ENCODE data around the gene MYO9B. TPM values are rescaled to one million over a fixed set of nuclear protein-coding genes. Genes with fewer than 3 reads are reported as not detected.

Gene MYO9B
- total and polyA plus RNA-seq, 9 of the 15 experiments (the other 6 are each of a cell fraction or from before 2014, with no cell fraction given), result 2.4 to 77.6 (median 23.0) TPM

DNA sequence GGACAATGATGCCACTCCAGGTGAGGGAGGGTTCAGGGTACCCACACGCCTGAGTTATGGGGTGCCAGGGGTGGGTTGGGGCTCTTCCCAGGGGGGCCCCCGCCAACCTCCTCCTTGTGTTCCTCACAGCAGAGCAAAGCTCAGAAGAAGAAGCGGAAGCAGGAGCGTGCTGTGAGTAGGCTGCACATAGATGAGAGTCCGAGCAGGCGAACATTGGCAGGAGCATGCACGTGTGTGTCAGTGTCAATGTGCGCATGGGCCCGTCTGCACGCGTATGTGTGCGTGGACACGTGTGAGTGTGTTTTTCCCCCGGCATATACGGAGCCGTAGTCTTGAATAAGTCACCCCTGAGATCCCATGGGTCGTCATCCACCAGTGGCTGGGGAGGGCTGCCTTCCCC lies 127.1 kb downstream of the MYO9B start:
- no peaks in the 10 kb centered on the region for H3K9me3 ChIP-seq (replicated peaks; ENCODE audit: control insufficient read depth, insufficient read depth, low read depth, low read length)
- POLR2A ChIA-PET, result no interaction called here
- intact Hi-C loops (cut with micrococcal nuclease) (loop anchor here (10.0 kb wide), 1 partner anchor 128 kb away; the partner anchor contains the start of genes HAUS8 and MYO9B), in situ Hi-C loops (cut with MboI) (loop anchor here (5.0 kb wide), 1 partner anchor 75 kb away; no protein-coding TSS in a partner anchor)
- 80% methylated on average over 11 of the region's 17 CpGs for WGBS (ENCODE audit: insufficient coverage, low coverage, missing lambda C conversion rate)
- no peak overlapping the region for H3K27ac ChIP-seq (ENCODE audit: extremely low read depth, low read depth, low read length)
- BruUV-seq (replicated peaks), result no TSS peak
- H3K9me1 ChIP-seq (ENCODE audit: control insufficient read depth, insufficient read depth, low read length), result no peaks in the 10 kb centered on the region
- H4K20me1 ChIP-seq (replicated peaks; ENCODE audit: control insufficient read depth, insufficient read depth, low read length), result no peaks in the 10 kb centered on the region
- no peak overlapping the region for H2AFZ ChIP-seq (ENCODE audit: low read depth, low read length)
- no peak for ATAC-seq
- H3K4me1 ChIP-seq (replicated peaks in 1 of 2; ENCODE audit: control insufficient read depth in 2 of 2, insufficient read depth in 2 of 2, low read length in 2 of 2), result peaks cover 0 to 24% of the 10 kb centered on the region in 2 experiments; a peak in 1 of 5 replicates
- no peak for DNase-seq (ENCODE audit: extremely low read depth in 1 of 4, low spot score in 3 of 4)
- H3K79me2 ChIP-seq (ENCODE audit: control insufficient read depth, insufficient read depth, low read length), result no peaks in the 10 kb centered on the region
- FAIRE-seq, result no peak
- no peak overlapping the region for H3K4me2 ChIP-seq (ENCODE audit: insufficient read depth, low read length)
- CTCF ChIA-PET (ENCODE audit: low intra/inter-chr PET ratio), result interaction anchor here (0.6 kb wide), 1 partner anchor 92 kb away, joined by 3 read pairs; no protein-coding TSS in a partner anchor
- H3K9ac ChIP-seq (ENCODE audit: insufficient read depth in 1 of 2, low read depth in 2 of 2, low read length in 2 of 2), result 0 out of 4 replicates have a peak overlapping the region, but pooled peaks of 1 of the 2 experiments have one; percentile 26
- TF ChIP-seq, protein P1, sequence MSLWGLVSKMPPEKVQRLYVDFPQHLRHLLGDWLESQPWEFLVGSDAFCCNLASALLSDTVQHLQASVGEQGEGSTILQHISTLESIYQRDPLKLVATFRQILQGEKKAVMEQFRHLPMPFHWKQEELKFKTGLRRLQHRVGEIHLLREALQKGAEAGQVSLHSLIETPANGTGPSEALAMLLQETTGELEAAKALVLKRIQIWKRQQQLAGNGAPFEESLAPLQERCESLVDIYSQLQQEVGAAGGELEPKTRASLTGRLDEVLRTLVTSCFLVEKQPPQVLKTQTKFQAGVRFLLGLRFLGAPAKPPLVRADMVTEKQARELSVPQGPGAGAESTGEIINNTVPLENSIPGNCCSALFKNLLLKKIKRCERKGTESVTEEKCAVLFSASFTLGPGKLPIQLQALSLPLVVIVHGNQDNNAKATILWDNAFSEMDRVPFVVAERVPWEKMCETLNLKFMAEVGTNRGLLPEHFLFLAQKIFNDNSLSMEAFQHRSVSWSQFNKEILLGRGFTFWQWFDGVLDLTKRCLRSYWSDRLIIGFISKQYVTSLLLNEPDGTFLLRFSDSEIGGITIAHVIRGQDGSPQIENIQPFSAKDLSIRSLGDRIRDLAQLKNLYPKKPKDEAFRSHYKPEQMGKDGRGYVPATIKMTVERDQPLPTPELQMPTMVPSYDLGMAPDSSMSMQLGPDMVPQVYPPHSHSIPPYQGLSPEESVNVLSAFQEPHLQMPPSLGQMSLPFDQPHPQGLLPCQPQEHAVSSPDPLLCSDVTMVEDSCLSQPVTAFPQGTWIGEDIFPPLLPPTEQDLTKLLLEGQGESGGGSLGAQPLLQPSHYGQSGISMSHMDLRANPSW (CRISPR knock-in tag; IDR thresholded peaks at IDR 0.05), result no peak
- TF ChIP-seq ZNF143 (CRISPR knock-in tag; IDR thresholded peaks at IDR 0.05) (no peak), ARNT (IDR thresholded peaks at IDR 0.05) (no peak)
- TF ChIP-seq, protein P2, sequence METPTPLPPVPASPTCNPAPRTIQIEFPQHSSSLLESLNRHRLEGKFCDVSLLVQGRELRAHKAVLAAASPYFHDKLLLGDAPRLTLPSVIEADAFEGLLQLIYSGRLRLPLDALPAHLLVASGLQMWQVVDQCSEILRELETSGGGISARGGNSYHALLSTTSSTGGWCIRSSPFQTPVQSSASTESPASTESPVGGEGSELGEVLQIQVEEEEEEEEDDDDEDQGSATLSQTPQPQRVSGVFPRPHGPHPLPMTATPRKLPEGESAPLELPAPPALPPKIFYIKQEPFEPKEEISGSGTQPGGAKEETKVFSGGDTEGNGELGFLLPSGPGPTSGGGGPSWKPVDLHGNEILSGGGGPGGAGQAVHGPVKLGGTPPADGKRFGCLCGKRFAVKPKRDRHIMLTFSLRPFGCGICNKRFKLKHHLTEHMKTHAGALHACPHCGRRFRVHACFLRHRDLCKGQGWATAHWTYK (CRISPR knock-in tag; IDR thresholded peaks at IDR 0.05), result no peak
- TF ChIP-seq, protein P3, sequence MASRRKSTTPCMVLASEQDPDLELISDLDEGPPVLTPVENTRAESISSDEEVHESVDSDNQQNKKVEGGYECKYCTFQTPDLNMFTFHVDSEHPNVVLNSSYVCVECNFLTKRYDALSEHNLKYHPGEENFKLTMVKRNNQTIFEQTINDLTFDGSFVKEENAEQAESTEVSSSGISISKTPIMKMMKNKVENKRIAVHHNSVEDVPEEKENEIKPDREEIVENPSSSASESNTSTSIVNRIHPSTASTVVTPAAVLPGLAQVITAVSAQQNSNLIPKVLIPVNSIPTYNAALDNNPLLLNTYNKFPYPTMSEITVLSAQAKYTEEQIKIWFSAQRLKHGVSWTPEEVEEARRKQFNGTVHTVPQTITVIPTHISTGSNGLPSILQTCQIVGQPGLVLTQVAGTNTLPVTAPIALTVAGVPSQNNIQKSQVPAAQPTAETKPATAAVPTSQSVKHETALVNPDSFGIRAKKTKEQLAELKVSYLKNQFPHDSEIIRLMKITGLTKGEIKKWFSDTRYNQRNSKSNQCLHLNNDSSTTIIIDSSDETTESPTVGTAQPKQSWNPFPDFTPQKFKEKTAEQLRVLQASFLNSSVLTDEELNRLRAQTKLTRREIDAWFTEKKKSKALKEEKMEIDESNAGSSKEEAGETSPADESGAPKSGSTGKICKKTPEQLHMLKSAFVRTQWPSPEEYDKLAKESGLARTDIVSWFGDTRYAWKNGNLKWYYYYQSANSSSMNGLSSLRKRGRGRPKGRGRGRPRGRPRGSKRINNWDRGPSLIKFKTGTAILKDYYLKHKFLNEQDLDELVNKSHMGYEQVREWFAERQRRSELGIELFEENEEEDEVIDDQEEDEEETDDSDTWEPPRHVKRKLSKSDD (conservative IDR thresholded peaks at IDR 0.05; ENCODE audit: low read length), result no peak
- H3K36me3 ChIP-seq (ENCODE audit: control insufficient read depth, insufficient read depth, low read length), result peaks cover 56% of the 10 kb centered on the region; the same call in 2 of the 3 replicates
- H3K27me3 ChIP-seq (ENCODE audit: control insufficient read depth in 2 of 2, insufficient read depth in 2 of 2, low read length in 2 of 2), result no peaks in the 10 kb centered on the region
- H3K4me3 ChIP-seq, result no peak overlapping the region
